ENCODE data around the gene SHISA8.

The SHISA8 gene

GRCh38 chr22:41862160-41862529 is 52.7 kb downstream of the SHISA8 start:
- peak overlapping the region; percentile 77 for H3K27ac ChIP-seq (ENCODE audit: low read length)
- H3K4me3 ChIP-seq (ENCODE audit: low read depth in 1 of 2, low read length in 2 of 2), result no peak overlapping the region
- peaks cover 0 to 16% of the 10 kb centered on the region in 2 donors for H3K4me1 ChIP-seq (ENCODE audit: control insufficient read depth in 1 of 2, insufficient read depth in 2 of 2, low read length in 2 of 2)
- no peaks in the 10 kb centered on the region for H3K9me3 ChIP-seq (ENCODE audit: control insufficient read depth in 1 of 2, low read length in 2 of 2)
- H3K36me3 ChIP-seq (ENCODE audit: control insufficient read depth in 1 of 2, insufficient read depth in 2 of 2, low read length in 2 of 2), result no peaks in the 10 kb centered on the region
- no peaks in the 10 kb centered on the region for H3K27me3 ChIP-seq (ENCODE audit: low read depth, low read length)

All from muscle layer of duodenum (tissue), 2 donors.